Measurements from ENCODE around the gene SH3GLB1. TPM values are rescaled to one million over a fixed set of nuclear protein-coding genes. Genes with fewer than 3 reads are reported as not detected.

Gene SH3GLB1
- total RNA-seq, 1 donor from 2014 or later: 51.9 TPM

GRCh38 chr1:86757272-86757984 lies 53.1 kb downstream of the SH3GLB1 start:
- no peak for DNase-seq (ENCODE audit: low read depth, low spot score)
- H3K36me3 Mint-ChIP-seq (ENCODE audit: low read depth): no peaks in the 10 kb centered on the region
- H3K4me1 Mint-ChIP-seq: no peaks in the 10 kb centered on the region
- H3K27me3 Mint-ChIP-seq (ENCODE audit: low read depth): peaks cover 5% of the 10 kb centered on the region
- H3K4me3 Mint-ChIP-seq: no peak overlapping the region
- no peak overlapping the region for H3K27ac Mint-ChIP-seq (ENCODE audit: unreplicated experiment)
- no peak for TF ChIP-seq CTCF (conservative IDR thresholded peaks at IDR 0.05)
- H3K9me3 Mint-ChIP-seq: no peaks in the 10 kb centered on the region

DNA sequence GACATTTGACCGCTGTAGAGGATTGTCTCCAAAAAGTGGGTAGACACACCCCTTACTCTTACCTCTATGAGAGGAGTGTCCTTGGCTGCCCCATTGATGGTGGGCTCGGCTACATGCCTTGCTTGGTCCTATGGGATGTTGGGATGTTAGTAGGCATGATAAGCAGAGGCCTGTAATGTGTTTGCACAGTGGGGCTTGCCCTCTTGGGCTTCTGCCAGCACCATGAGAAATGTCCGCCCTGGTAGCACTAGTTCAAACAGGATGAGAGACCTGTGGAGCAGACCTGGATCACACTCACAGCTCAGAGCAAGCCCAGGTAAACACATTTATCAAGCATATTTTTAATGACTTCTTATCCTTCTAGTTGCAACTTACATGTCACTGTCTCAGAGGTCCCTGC lies 54.2 kb downstream of the SH3GLB1 start:
- H3K27ac Mint-ChIP-seq (ENCODE audit: unreplicated experiment): peak overlapping the region; percentile 31
- no peak overlapping the region for H3K4me3 Mint-ChIP-seq
- no peak for DNase-seq (ENCODE audit: low read depth, low spot score)
- H3K36me3 Mint-ChIP-seq (ENCODE audit: low read depth): no peaks in the 10 kb centered on the region
- H3K9me3 Mint-ChIP-seq: no peaks in the 10 kb centered on the region
- H3K27me3 Mint-ChIP-seq (ENCODE audit: low read depth): peaks cover 5% of the 10 kb centered on the region
- TF ChIP-seq CTCF (conservative IDR thresholded peaks at IDR 0.05): no peak
- H3K4me1 Mint-ChIP-seq: no peaks in the 10 kb centered on the region

GRCh38 chr1:86760199-86760598 lies 55.8 kb downstream of the SH3GLB1 start:
- no peak for DNase-seq (ENCODE audit: low read depth, low spot score)
- Mint-ChIP-seq H3K27me3 (ENCODE audit: low read depth) (no peaks in the 10 kb centered on the region), H3K4me3 (no peak overlapping the region), H3K27ac (ENCODE audit: unreplicated experiment) (no peak overlapping the region), H3K4me1 (no peaks in the 10 kb centered on the region), H3K36me3 (ENCODE audit: low read depth) (no peaks in the 10 kb centered on the region), H3K9me3 (no peaks in the 10 kb centered on the region)
- no peak for TF ChIP-seq CTCF (conservative IDR thresholded peaks at IDR 0.05)

DNA sequence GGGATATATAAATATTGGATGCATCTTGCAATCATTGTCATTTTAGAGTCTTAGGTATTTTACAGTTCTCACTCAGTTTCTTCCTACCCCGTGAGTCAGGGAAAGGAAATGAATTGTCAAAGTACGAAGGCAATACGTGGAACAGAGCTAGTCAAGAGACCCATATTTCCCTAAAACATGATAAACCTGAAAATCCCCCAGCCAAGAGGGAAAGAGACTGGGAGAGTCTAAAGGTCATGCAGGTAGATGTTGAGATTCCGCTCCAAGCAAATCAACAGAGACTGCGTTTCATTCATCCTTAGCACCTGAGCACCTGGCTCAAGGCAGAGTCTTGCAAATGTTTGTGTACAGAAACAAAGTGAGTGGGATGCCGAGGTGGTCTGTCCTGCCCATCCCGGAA lies 58.0 kb downstream of the SH3GLB1 start:
- Mint-ChIP-seq H3K27ac (ENCODE audit: unreplicated experiment) (no peak overlapping the region), H3K27me3 (ENCODE audit: low read depth) (no peaks in the 10 kb centered on the region)
- no peak for TF ChIP-seq CTCF (conservative IDR thresholded peaks at IDR 0.05)

GRCh38 chr1:86764523-86764922 lies 60.1 kb downstream of the SH3GLB1 start:
- Mint-ChIP-seq H3K27me3 (ENCODE audit: low read depth) (no peaks in the 10 kb centered on the region), H3K4me1 (no peaks in the 10 kb centered on the region), H3K4me3 (no peak overlapping the region), H3K9me3 (peaks cover 3% of the 10 kb centered on the region), H3K36me3 (ENCODE audit: low read depth) (no peaks in the 10 kb centered on the region), H3K27ac (ENCODE audit: unreplicated experiment) (no peak overlapping the region)
- TF ChIP-seq CTCF (conservative IDR thresholded peaks at IDR 0.05): no peak
- DNase-seq (ENCODE audit: low read depth, low spot score): no peak

More for the DNA sequence above, 58.0 kb downstream of the SH3GLB1 start:
- no peaks in the 10 kb centered on the region for H3K4me1 Mint-ChIP-seq
- DNase-seq (ENCODE audit: low read depth, low spot score): no peak
- H3K36me3 Mint-ChIP-seq (ENCODE audit: low read depth): no peaks in the 10 kb centered on the region
- H3K4me3 Mint-ChIP-seq: no peak overlapping the region
- H3K9me3 Mint-ChIP-seq: peaks cover under 1% of the 10 kb centered on the region
